ENCODE data around the gene GRIA1. TPM values are rescaled to one million over a fixed set of nuclear protein-coding genes. Genes with fewer than 3 reads are reported as not detected.

The GRIA1 gene
- total RNA-seq, 1 donor from 2014 or later: not detected

GRCh38 chr5:153782589-153783361 is 292.3 kb downstream of the GRIA1 start:
- DNase-seq (ENCODE audit: missing footprints) (no peak), ATAC-seq (no peak)
- intact Hi-C loops (cut with DNase I): no loop called here

- intact Hi-C loops (cut with DNase I): no loop called here
- ATAC-seq: no peak
- no peak for DNase-seq (ENCODE audit: missing footprints)
Observed at GRCh38 chr5:153783362-153783658, 292.8 kb downstream of the GRIA1 start.

- ATAC-seq: no peak
- DNase-seq (ENCODE audit: missing footprints): no peak
- intact Hi-C loops (cut with DNase I): no loop called here
Observed at GRCh38 chr5:153784277-153784676, 293.8 kb downstream of the GRIA1 start.

DNA sequence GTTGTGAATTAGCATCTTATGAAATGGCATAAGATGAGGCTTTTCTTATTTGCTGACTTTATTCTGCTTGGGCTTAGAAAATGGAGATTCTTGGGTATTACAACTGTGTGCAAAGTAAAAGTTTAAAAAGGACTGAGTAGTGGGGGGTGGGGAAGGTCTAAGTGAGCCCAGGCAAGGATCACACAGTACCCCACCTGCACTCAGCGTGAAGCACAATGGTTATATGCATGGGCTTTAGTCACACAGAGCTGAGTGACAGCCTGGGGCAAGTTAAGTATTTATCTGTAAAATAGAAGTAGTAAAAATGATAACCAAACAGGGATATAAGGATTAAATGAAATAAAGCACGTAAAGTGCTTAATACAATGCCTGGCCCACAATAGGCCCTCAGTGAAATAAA is 300.9 kb downstream of the GRIA1 start:
- intact Hi-C loops (cut with DNase I): no loop called here
- DNase-seq (ENCODE audit: missing footprints) (no peak), ATAC-seq (no peak)

DNA sequence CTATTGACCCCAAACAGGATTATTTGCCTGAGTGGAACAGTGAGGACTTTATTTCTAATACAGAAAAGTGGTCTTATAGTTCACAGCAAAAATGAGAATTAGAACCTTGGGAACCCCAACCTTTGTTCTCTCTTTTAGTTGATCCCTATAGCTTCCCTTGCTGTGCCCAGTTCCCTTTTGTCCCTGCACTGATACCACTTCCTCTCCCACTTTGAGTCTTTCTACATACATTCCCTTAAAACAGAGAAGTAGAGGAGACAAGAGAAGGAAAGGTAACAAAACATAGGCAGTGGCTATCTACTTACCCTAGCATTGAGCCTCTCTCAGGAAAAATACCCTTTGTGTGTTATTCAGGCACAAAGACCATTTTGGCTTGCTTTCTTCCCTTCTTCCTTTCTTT is 301.8 kb downstream of the GRIA1 start:
- no peak for ATAC-seq
- intact Hi-C loops (cut with DNase I): no loop called here

DNA sequence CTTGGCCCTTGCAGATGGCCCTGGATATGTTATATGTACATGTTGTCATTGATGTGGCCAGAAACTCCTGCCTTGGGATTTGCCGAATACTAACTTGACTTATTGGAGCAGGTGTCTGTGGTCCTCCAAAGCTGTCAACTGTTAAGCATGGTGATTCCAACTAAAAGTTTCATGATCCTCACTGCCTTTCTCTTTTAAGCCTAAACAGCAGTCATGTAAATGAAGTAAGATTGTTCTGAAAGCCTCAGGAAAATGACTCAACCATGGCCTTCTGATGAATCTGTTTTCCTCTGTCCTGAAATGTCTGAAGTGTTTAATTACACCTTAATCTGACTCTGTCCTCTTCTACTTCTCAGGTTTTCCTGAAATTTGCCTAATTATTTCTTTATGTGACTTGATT is 303.2 kb downstream of the GRIA1 start:
- intact Hi-C loops (cut with DNase I): no loop called here
- ATAC-seq: no peak
- DNase-seq (ENCODE audit: missing footprints): no peak

More for the DNA sequence above, 301.8 kb downstream of the GRIA1 start:
- no peak for DNase-seq (ENCODE audit: missing footprints)

DNA sequence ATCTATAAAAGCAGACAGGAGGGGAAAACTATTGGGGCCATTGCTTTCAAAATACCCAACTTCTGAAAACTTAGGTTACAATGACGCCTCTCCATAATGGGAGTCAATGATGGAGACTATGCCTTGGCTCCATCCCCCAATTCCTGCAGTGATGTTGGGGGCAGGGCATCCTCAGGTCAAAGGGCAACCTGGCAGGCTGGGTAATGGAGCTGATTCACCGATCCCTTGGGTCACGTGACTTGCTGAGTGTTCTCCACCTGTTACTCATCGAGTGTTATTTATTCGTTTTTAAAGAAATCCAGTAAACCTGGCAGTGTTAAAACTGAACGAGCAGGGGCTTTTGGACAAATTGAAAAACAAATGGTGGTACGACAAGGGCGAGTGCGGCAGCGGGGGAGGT is 303.9 kb downstream of the GRIA1 start:
- DNase-seq (ENCODE audit: missing footprints) (no peak), ATAC-seq (no peak)
- intact Hi-C loops (cut with DNase I): no loop called here

DNA sequence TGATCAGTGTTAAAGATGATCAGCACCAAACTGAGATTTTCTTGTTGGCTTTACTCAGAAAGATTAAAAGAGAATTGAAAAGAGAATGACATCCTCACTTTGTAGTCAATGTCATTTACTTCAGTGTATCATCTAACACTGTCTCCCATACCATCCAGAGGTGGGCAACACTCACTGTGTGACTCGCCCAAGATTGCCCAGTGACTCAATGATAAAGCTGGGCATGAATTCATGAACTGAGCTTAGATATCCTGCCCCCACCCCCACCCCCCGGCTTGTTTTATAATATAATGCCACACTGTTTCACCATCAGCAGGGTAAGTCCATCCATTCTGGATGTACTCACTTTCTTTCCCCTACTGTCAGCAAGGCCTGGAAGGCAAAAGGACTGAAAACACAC is 306.1 kb downstream of the GRIA1 start:
- ATAC-seq (no peak), DNase-seq (ENCODE audit: missing footprints) (no peak)
- intact Hi-C loops (cut with DNase I): no loop called here

GRCh38 chr5:153797484-153797883 is 307.0 kb downstream of the GRIA1 start:
- ATAC-seq (no peak), DNase-seq (ENCODE audit: missing footprints) (no peak)
- intact Hi-C loops (cut with DNase I): no loop called here

- intact Hi-C loops (cut with DNase I): no loop called here
- DNase-seq (ENCODE audit: missing footprints) (no peak), ATAC-seq (no peak)
Observed at GRCh38 chr5:153798830-153799229, 308.4 kb downstream of the GRIA1 start.

GRCh38 chr5:153799466-153799865 is 309.0 kb downstream of the GRIA1 start:
- no peak for DNase-seq (ENCODE audit: missing footprints)
- intact Hi-C loops (cut with DNase I): no loop called here
- ATAC-seq: no peak

DNA sequence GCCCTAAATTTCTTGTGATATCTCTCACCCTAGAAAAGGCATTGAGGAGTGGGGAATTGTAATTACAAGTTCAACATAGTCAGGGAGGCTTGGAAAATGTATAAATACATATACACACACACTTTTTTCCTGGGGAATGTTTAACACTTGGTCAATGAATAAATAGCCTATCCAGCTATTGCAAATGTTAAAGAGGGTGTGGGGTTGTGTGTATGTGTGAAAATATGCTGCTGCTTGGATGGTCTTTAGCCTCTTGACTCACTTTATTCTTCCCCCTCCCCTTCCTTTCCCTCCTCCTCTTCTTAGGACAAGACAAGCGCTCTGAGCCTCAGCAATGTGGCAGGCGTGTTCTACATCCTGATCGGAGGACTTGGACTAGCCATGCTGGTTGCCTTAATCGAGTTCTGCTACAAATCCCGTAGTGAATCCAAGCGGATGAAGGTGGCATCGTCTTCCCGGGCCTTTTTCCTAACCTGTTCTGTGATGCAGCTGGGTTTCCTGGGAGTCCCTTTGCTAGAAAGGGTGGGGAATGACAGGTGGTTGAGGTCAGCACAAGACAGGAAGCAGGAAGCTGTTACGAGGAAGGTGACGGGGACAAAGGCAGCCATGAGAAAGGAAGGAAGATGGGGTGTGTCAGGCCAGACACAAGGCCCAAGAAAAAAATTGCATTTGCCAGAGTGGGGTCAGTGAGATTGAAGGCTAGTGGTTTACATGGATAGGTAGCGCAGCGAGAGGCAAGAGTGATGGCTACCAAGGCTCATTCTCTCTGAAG is 311.8 kb downstream of the GRIA1 start:
- no peak for ATAC-seq
- intact Hi-C loops (cut with DNase I): no loop called here
- DNase-seq (ENCODE audit: missing footprints): no peak

- no peak for DNase-seq (ENCODE audit: missing footprints)
- ATAC-seq: no peak
- intact Hi-C loops (cut with DNase I): no loop called here
Observed at GRCh38 chr5:153807801-153808200, 317.3 kb downstream of the GRIA1 start.

GRCh38 chr5:153809166-153809565 is 318.7 kb downstream of the GRIA1 start:
- ATAC-seq: no peak
- intact Hi-C loops (cut with DNase I): no loop called here
- DNase-seq (ENCODE audit: missing footprints): no peak

DNA sequence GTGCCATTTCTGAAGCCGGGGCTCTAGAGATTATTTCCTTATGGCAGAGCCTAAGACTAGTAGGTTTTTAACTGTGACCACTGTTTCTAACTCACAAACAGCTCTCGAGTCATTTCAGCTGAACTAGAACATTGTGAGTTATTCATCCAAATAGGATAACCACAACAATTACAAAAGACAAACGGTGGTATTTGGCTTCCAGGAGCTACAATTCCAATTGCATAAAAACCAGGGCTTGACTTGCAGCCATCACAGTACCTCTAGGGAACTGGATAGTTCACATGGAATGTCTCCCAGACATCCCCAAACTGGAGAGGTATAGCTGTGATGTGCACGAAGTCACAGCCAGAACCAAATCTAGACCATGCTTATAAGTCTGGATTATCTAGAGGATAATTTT is 323.4 kb downstream of the GRIA1 start:
- ATAC-seq: no peak
- DNase-seq (ENCODE audit: missing footprints): no peak
- intact Hi-C loops (cut with DNase I): no loop called here

- DNase-seq (ENCODE audit: missing footprints) (no peak), ATAC-seq (no peak)
- intact Hi-C loops (cut with DNase I): no loop called here
Observed at GRCh38 chr5:153816870-153817269, 326.4 kb downstream of the GRIA1 start.

DNA sequence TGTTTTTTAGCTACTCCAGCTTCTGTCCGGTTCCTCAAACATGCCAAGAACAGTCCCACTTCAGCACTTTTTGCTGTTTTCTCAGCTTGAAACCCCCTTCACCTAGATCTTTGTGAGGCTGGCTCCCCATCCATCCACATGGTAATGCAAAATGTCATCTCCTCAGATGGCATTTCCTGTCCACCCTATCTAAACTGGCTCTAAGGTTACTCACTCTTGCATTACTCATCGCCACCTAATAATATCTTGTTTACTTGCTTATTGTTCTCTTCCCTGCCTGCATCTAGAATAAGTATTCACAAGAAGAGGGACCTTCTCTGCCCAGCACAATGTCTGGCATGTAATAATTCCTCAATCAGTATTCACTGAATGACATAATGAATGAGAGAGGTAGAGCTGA is 328.2 kb downstream of the GRIA1 start:
- DNase-seq (ENCODE audit: missing footprints) (no peak), ATAC-seq (no peak)
- intact Hi-C loops (cut with DNase I): no loop called here

DNA sequence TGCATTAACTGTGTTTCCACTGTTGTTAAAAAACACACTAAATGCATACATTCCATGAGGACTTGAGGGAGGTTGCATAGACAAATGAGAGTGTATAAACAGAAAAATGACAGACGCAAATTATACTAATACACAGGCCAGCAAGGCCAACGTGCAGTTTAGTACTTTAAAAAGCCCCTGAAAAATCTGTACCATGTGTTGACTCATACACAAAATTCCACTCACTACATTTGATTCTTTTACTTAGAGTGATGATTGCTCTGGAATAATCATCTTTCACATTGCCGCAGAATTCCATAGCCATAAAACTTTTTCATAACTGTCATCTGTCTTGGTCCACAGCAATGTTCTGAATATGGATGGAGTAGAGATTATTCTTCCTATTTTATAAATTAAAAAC is 332.6 kb downstream of the GRIA1 start:
- intact Hi-C loops (cut with DNase I): no loop called here
- no peak for DNase-seq (ENCODE audit: missing footprints)
- no peak for ATAC-seq

DNA sequence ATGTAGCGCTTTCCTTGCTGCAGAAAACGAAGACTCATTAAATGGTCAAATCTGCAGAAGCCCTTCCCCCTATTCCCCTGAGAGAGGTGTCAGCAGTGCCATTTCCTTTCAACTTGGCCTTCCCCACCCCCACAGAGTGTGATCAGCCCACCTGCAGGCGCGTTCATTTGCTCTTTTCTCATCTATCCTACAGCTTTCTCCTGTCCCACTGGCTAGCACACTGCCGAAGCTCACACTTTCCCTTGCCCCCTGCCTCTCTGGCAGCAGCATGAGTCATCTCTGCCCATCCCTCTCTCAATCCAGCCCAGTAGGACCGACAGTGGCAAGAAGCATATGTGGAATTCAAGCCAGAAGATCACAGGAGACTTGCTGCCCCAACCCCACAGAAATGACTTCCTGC is 334.4 kb downstream of the GRIA1 start:
- intact Hi-C loops (cut with DNase I): no loop called here
- no peak for DNase-seq (ENCODE audit: missing footprints)
- ATAC-seq: no peak

DNA sequence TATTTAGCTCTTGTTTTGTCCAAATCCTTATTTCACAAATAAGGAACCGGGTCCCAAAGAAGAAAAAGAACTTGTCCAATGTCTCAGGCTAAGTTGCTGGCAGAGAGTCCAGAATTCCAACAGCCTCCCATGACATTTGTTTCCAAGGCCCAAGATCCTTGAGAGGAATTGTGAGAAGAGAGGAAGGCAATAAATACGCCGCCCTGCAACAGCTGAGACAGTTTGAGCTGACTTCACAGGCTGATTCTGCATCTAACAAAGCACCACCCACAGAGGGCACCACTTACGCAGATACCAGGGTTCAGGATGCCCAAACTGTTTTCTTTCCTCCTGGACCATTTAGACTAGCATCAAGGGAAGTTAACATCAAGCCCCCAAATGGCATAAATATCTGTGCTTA is 336.9 kb downstream of the GRIA1 start:
- DNase-seq (ENCODE audit: missing footprints): no peak
- no peak for ATAC-seq
- intact Hi-C loops (cut with DNase I): no loop called here
